ENCODE results near the gene TRIM3. TPM values are rescaled to one million over a fixed set of nuclear protein-coding genes. Genes with fewer than 3 reads are reported as not detected.

The TRIM3 gene
- total and polyA plus RNA-seq, 2 of the 4 experiments (the other 2 are of a cell fraction), result 13.8 to 22.3 TPM

- Histone ChIP-seq H4K91ac (ENCODE audit: insufficient read depth, low read depth, low read length) (no peak overlapping the region), H3K9ac (ENCODE audit: low read depth, low read length) (no peak overlapping the region), H3K23ac (ENCODE audit: low read depth, low read length) (no peak overlapping the region), H4K5ac (ENCODE audit: low read depth, low read length) (no peak overlapping the region), H2AFZ (replicated peaks; ENCODE audit: low read length, poor library complexity) (no peak overlapping the region), H3K18ac (ENCODE audit: low read depth, low read length) (no peak overlapping the region), H4K20me1 (ENCODE audit: insufficient read depth, low read length) (no peaks in the 10 kb centered on the region; the same call in 1 of the 2 replicates), H2BK5ac (ENCODE audit: low read depth, low read length, poor library complexity, severe bottlenecking) (no peak overlapping the region), H3K9me1 (ENCODE audit: insufficient read depth, low read length) (peaks cover 4% of the 10 kb centered on the region; the same call in 1 of the 2 replicates), H2AK9ac (replicated peaks; ENCODE audit: low read depth, low read length, poor library complexity) (no peak overlapping the region), H3K79me1 (ENCODE audit: low read depth in 1 of 2, low read length in 2 of 2) (peaks cover 0 to 4% of the 10 kb centered on the region in 2 experiments; a peak in 2 of 4 replicates), H3K4ac (ENCODE audit: low read depth, low read length) (no peak overlapping the region), H3K14ac (replicated peaks; ENCODE audit: low read depth, low read length) (no peak overlapping the region), H3K36me3 (ENCODE audit: control insufficient read depth, insufficient read depth, low read length) (peaks cover 52% of the 10 kb centered on the region), H2BK15ac (ENCODE audit: low read depth, low read length) (no peak overlapping the region), H2AK5ac (ENCODE audit: low read depth, low read length) (no peak overlapping the region), H3K4me2 (ENCODE audit: low read depth, low read length) (no peak overlapping the region), H3K9me3 (ENCODE audit: control insufficient read depth, insufficient read depth, low read length) (no peaks in the 10 kb centered on the region), H3K27ac (ENCODE audit: insufficient read depth, low read length) (no peak overlapping the region), H2BK120ac (ENCODE audit: low read depth, low read length) (no peak overlapping the region), H3K4me3 (ENCODE audit: insufficient read depth, low read depth, low read length) (no peak overlapping the region), H4K8ac (ENCODE audit: low read depth in 2 of 2, low read length in 2 of 2) (no peak overlapping the region), H2BK20ac (ENCODE audit: low read depth, low read length) (no peak overlapping the region), H3K56ac (ENCODE audit: extremely low read depth, insufficient read depth, low read length) (no peak overlapping the region), H3K27me3 (ENCODE audit: control insufficient read depth, insufficient read depth, low read length) (no peaks in the 10 kb centered on the region), H3K4me1 (ENCODE audit: control insufficient read depth, insufficient read depth, low read length) (no peaks in the 10 kb centered on the region)
- ChIA-PET CTCF (interaction anchor here (1.7 to 2.6 kb wide), 2 partner anchors 9 to 73 kb away, joined by 7 to 11 read pairs; no protein-coding TSS in a partner anchor), POLR2A (ENCODE audit: unreplicated experiment) (interaction anchor here (0.6 kb wide), 1 partner anchor 60 kb away, joined by 15 read pairs; no protein-coding TSS in a partner anchor)
- TF ChIP-seq MXI1 (IDR thresholded peaks at IDR 0.05; ENCODE audit: borderline replicate concordance, low read depth, low read length), result no peak
- TF ChIP-seq MAZ (IDR thresholded peaks at IDR 0.05; ENCODE audit: borderline replicate concordance, low read depth, low read length), result no peak
- no peak for TF ChIP-seq CTCF (conservative IDR thresholded peaks at IDR 0.05; ENCODE audit: low read depth, low read length)
- no peak for TF ChIP-seq BHLHE40 (IDR thresholded peaks at IDR 0.05; ENCODE audit: low read depth, low read length)
- no peak for TF ChIP-seq RCOR1 (IDR thresholded peaks at IDR 0.05; ENCODE audit: insufficient replicate concordance, low read length)
- no peak for TF ChIP-seq FOS (IDR thresholded peaks at IDR 0.05; ENCODE audit: low read depth, low read length)
- TF ChIP-seq RFX5 (IDR thresholded peaks at IDR 0.05; ENCODE audit: low read depth, low read length), result no peak
- TF ChIP-seq NFE2L2 (IDR thresholded peaks at IDR 0.05; ENCODE audit: low read depth, low read length), result no peak
- TF ChIP-seq MAFK (IDR thresholded peaks at IDR 0.05; ENCODE audit: low read depth, low read length), result no peak
- TF ChIP-seq CEBPB (IDR thresholded peaks at IDR 0.05; ENCODE audit: low read depth, low read length), result no peak
- no peak for TF ChIP-seq RAD21 (IDR thresholded peaks at IDR 0.05; ENCODE audit: low read length)
- TF ChIP-seq SMC3 (IDR thresholded peaks at IDR 0.05; ENCODE audit: low read depth, low read length), result no peak
- TF ChIP-seq USF2 (IDR thresholded peaks at IDR 0.05; ENCODE audit: low read depth, low read length), result no peak
- TF ChIP-seq ELK1 (IDR thresholded peaks at IDR 0.05; ENCODE audit: borderline replicate concordance, low read depth, low read length), result no peak
- no peak for TF ChIP-seq CHD1 (IDR thresholded peaks at IDR 0.05; ENCODE audit: low read depth, low read length)
- no peak for TF ChIP-seq POLR2A (IDR thresholded peaks at IDR 0.05; ENCODE audit: low read depth, low read length)
- ATAC-seq (ENCODE audit: low read depth) (peak; percentile 51), DNase-seq (peak; percentile 19)
- 80% methylated on average over 1 of the region's 3 CpGs; no CpG with 5 or more reads in 1 of the 2 experiments for WGBS, 2 experiments (ENCODE audit: extremely low coverage in 2 of 2, insufficient read length in 1 of 2)
- dilution Hi-C loops (cut with HindIII; ENCODE audit: low sequenced_read_pairs, unreplicated experiment) (no loop called here), in situ Hi-C loops (cut with MboI; ENCODE audit: low sequenced_read_pairs) (no loop called here), intact Hi-C loops (cut with micrococcal nuclease) (no loop called here)
- no TSS peak for BruUV-seq (replicated peaks)
Observed at GRCh38 chr11:6452219-6452618, 21.5 kb downstream of the TRIM3 start.
